H9 (cell line): Measurements from ENCODE around the gene HPCAL1. TPM values are rescaled to one million over a fixed set of nuclear protein-coding genes. Genes with fewer than 3 reads are reported as not detected.

Experiments used
- DNase-seq: peaks from one replicate; pipeline ENCODE4 v3.0.0-alpha.2; 2017
- H2AFZ ChIP-seq: one replicate; pipeline ENCODE4 v1.6.1; 2013; ENCODE audit warnings: mild to moderate bottlenecking, low read length, control low read depth, moderate library complexity
- H2AK5ac ChIP-seq: 2 replicates; pipeline ENCODE4 v1.6.1; 2013; ENCODE audit warnings: low read length, control low read depth, mixed read lengths; ENCODE audit not compliant: insufficient read length
- H2BK120ac ChIP-seq: one replicate; pipeline ENCODE4 v1.6.1; 2013; ENCODE audit warnings: low read depth, mild to moderate bottlenecking, low read length, control low read depth, inconsistent platforms; ENCODE audit not compliant: poor library complexity, severe bottlenecking
- H2BK12ac ChIP-seq: 2 replicates; pipeline ENCODE4 v1.6.1; 2013; ENCODE audit warnings: low read length, control low read depth, mixed read lengths, low read depth; ENCODE audit not compliant: insufficient read length
- H2BK15ac ChIP-seq: 2 replicates; pipeline ENCODE4 v1.6.1; 2013; ENCODE audit warnings: low read depth, low read length, control low read depth
- H2BK20ac ChIP-seq: one replicate; pipeline ENCODE4 v1.6.1; 2013; ENCODE audit warnings: low read depth, mild to moderate bottlenecking, low read length, control low read depth, inconsistent platforms; ENCODE audit not compliant: poor library complexity, severe bottlenecking
- H2BK5ac ChIP-seq: 2 replicates; pipeline ENCODE4 v1.6.1; 2013; ENCODE audit warnings: low read length, control low read depth, mixed read lengths; ENCODE audit not compliant: insufficient read length
- H3K14ac ChIP-seq: 2 replicates; pipeline ENCODE4 v1.6.1; 2013; ENCODE audit warnings: low read length, control low read depth; ENCODE audit not compliant: insufficient read depth
- H3K18ac ChIP-seq: 2 replicates; pipeline ENCODE4 v1.6.1; 2013; ENCODE audit warnings: low read depth, mild to moderate bottlenecking, mixed read lengths, low read length, control low read depth; ENCODE audit not compliant: insufficient read length
- H3K23ac ChIP-seq: 2 replicates; pipeline ENCODE4 v1.6.1; 2013; ENCODE audit warnings: low read length, control low read depth, mixed read lengths, low read depth; ENCODE audit not compliant: insufficient read length
- H3K23me2 ChIP-seq: 2 replicates; pipeline ENCODE4 v1.6.1; 2013; ENCODE audit warnings: low read depth, mild to moderate bottlenecking, mixed read lengths, low read length, control low read depth; ENCODE audit not compliant: insufficient read length, poor library complexity, severe bottlenecking
- H3K27ac ChIP-seq: 2 replicates; pipeline ENCODE4 v1.5.1; 2013; ENCODE audit warnings: low read length, control low read depth, mixed read lengths, low read depth; ENCODE audit not compliant: insufficient read length
- H3K27me3 ChIP-seq: 2 replicates; pipeline ENCODE4 v1.6.1; 2013; ENCODE audit warnings: low read length, control low read depth, inconsistent platforms; ENCODE audit not compliant: insufficient read depth
- H3K4ac ChIP-seq: 2 replicates; pipeline ENCODE4 v1.6.1; 2013; ENCODE audit warnings: low read depth, mild to moderate bottlenecking, control low read depth, inconsistent platforms, low read length, moderate library complexity
- H3K4me1 ChIP-seq: 2 replicates; pipeline ENCODE4 v1.6.1; 2013; ENCODE audit warnings: low read length, control low read depth, inconsistent platforms; ENCODE audit not compliant: insufficient read depth
- H3K4me2 ChIP-seq: 2 replicates; pipeline ENCODE4 v1.6.1; 2013; ENCODE audit warnings: low read length, control low read depth, mixed read lengths; ENCODE audit not compliant: insufficient read length, insufficient read depth
- H3K56ac ChIP-seq: 2 replicates; pipeline ENCODE4 v1.6.1; 2013; ENCODE audit warnings: low read depth, mild to moderate bottlenecking, mixed read lengths, low read length, control low read depth; ENCODE audit not compliant: insufficient read length
- H3K79me1 ChIP-seq: 2 replicates; pipeline ENCODE4 v1.6.1; 2013; ENCODE audit warnings: low read depth, mild to moderate bottlenecking, moderate library complexity, low read length, control low read depth, inconsistent platforms; ENCODE audit not compliant: insufficient read depth, poor library complexity, severe bottlenecking
- H3K79me2 ChIP-seq: 2 replicates; pipeline ENCODE4 v1.6.1; 2013; ENCODE audit warnings: low read length, control low read depth, inconsistent platforms; ENCODE audit not compliant: insufficient read depth
- H3K9ac ChIP-seq: 2 replicates; pipeline ENCODE4 v1.6.1; 2013; ENCODE audit warnings: low read length, control low read depth, mixed read lengths; ENCODE audit not compliant: insufficient read length; ENCODE audit errors: extremely low read depth
- H3K9me3 ChIP-seq: one replicate; pipeline ENCODE4 v1.6.1; 2013; ENCODE audit warnings: low read depth, low read length, inconsistent platforms; ENCODE audit not compliant: control insufficient read depth
- H3T11ph ChIP-seq: one replicate; pipeline ENCODE4 v1.6.1; 2013; ENCODE audit warnings: mild to moderate bottlenecking, low read length, control low read depth, inconsistent platforms
- H4K20me1 ChIP-seq: one replicate; pipeline ENCODE4 v1.6.1; 2013; ENCODE audit not compliant: control insufficient read depth, insufficient read length, insufficient read depth
- H4K5ac ChIP-seq: 2 replicates; pipeline ENCODE4 v1.6.1; 2013; ENCODE audit warnings: low read depth, mild to moderate bottlenecking, mixed read lengths, low read length, control low read depth; ENCODE audit not compliant: insufficient read length
- H4K8ac ChIP-seq: replicated peaks from 2 replicates; pipeline ENCODE4 v1.6.1; 2013; ENCODE audit warnings: low read length, control low read depth, mixed read lengths, low read depth; ENCODE audit not compliant: insufficient read length
- H4K91ac ChIP-seq: 2 replicates; pipeline ENCODE4 v1.6.1; 2013; ENCODE audit warnings: low read depth, mild to moderate bottlenecking, moderate library complexity, mixed read lengths, low read length, control low read depth; ENCODE audit not compliant: insufficient read length
- H3K27ac Mint-ChIP-seq, 3 experiments: 2 replicates in 2 of 3; 3 replicates in 1 of 3; pipeline ENCODE4 v1.8.0; 2020 to 2021; ENCODE audit warnings: mixed read lengths in 3 of 3, mild to moderate bottlenecking in 1 of 3, moderate library complexity in 1 of 3
- H3K27me3 Mint-ChIP-seq: 2 replicates; pipeline ENCODE4 v1.8.0; 2021; ENCODE audit warnings: low read depth, mild to moderate bottlenecking, moderate library complexity, mixed read lengths
- H3K36me3 Mint-ChIP-seq, 3 experiments: 2 replicates in 2 of 3; 3 replicates in 1 of 3; pipeline ENCODE4 v1.8.0; 2020 to 2021; ENCODE audit warnings: low read depth in 3 of 3, mixed read lengths in 3 of 3; ENCODE audit not compliant: insufficient read depth in 1 of 3
- H3K4me1 Mint-ChIP-seq, 2 experiments: 2 replicates each; pipeline ENCODE4 v1.8.0; 2020; ENCODE audit warnings: mixed read lengths in 2 of 2
- H3K4me3 Mint-ChIP-seq, 2 experiments: 2 replicates in 1 of 2; 3 replicates in 1 of 2; pipeline ENCODE4 v1.8.0; 2020 to 2021; ENCODE audit warnings: mild to moderate bottlenecking in 2 of 2, mixed read lengths in 2 of 2, moderate library complexity in 1 of 2
- H3K9me3 Mint-ChIP-seq, 2 experiments: 2 replicates in 1 of 2; 3 replicates in 1 of 2; pipeline ENCODE4 v1.8.0; 2020; ENCODE audit warnings: mild to moderate bottlenecking in 2 of 2, mixed read lengths in 2 of 2, moderate library complexity in 1 of 2
- CTCF ChIP-seq: fragments of 200-600 bp; sonication (generic); conservative IDR thresholded peaks from 3 replicates; pipeline ENCODE4 v1.8.0; 2021; ENCODE audit warnings: antibody characterized with exemption, mild to moderate bottlenecking
- WGBS: extraction: QIAGEN DNeasy Blood & Tissue Kit; methylation state at CpG from one replicate; pipeline ENCODE4 v1.1.7; 2013; ENCODE audit warnings: missing lambda C conversion rate, low lambda C conversion rate, mixed read lengths; ENCODE audit not compliant: insufficient read length; ENCODE audit errors: extremely low coverage; 5-methylcytosine and 5-hydroxymethylcytosine counted together
- total RNA-seq: library from RNA; stranded (reverse); gene quantifications from 2 replicates; pipeline ENCODE4 v1.2.1, GENCODE V29; 2021

The HPCAL1 gene
- total RNA-seq, 1 experiment from 2014 or later = 4.7 TPM

- Histone ChIP-seq H3K4ac (no peak overlapping the region), H3K4me1 (0 out of 2 replicates have a peak, but pooled peaks cover under 1% of the 10 kb centered on the region), H2BK12ac (no peak overlapping the region), H4K8ac (no peak overlapping the region), H3K14ac (no peak overlapping the region), H2BK5ac (no peak overlapping the region), H3K9ac (no peak overlapping the region), H3K18ac (no peak overlapping the region), H3K23ac (no peak overlapping the region), H3T11ph (no peak overlapping the region), H4K20me1 (no peaks in the 10 kb centered on the region), H3K23me2 (no peaks in the 10 kb centered on the region), H3K9me3 (no peaks in the 10 kb centered on the region), H2AK5ac (no peak overlapping the region), H2BK120ac (no peak overlapping the region), H3K27me3 (no peaks in the 10 kb centered on the region), H4K91ac (no peak overlapping the region), H3K27ac (no peak overlapping the region), H3K4me2 (no peak overlapping the region), H3K56ac (no peak overlapping the region), H2AFZ (no peak overlapping the region), H3K79me1 (no peaks in the 10 kb centered on the region), H4K5ac (no peak overlapping the region), H2BK15ac (no peak overlapping the region), H3K79me2 (no peaks in the 10 kb centered on the region), H2BK20ac (no peak overlapping the region)
- Mint-ChIP-seq H3K36me3 (peaks cover 0 to 12% (median 9%) of the 10 kb centered on the region in 3 experiments; a peak in 5 of 7 replicates), H3K27ac (0 out of 7 replicates have a peak overlapping the region, but pooled peaks of 1 of the 3 experiments have one; percentile 67), H3K9me3 (peaks cover 3 to 12% of the 10 kb centered on the region in 2 experiments), H3K4me1 (peaks cover 15% of the 10 kb centered on the region in 2 experiments), H3K4me3 (no peak overlapping the region), H3K27me3 (peaks cover 2% of the 10 kb centered on the region)
- no peak for DNase-seq
- no CpG with 5 or more reads among the region's 4 CpGs for WGBS
- no peak for TF ChIP-seq CTCF
These were observed 95.2 kb downstream of the HPCAL1 start for GRCh38 chr2:10397878-10398277.
